Measurements from ENCODE around the gene TASOR. TPM values are rescaled to one million over a fixed set of nuclear protein-coding genes. Genes with fewer than 3 reads are reported as not detected.
A peak's percentile ranks its signal among the peaks of the same experiment; 100 is the strongest.
"Not testable (repeated sequence)": the region's sequence is repeated elsewhere in the genome, so short reads cannot be mapped to it uniquely, and the experiment has no call there.

Gene TASOR
- total and polyA plus RNA-seq, 8 donors = 12.7 to 32.1 (median 17.6) TPM

DNA sequence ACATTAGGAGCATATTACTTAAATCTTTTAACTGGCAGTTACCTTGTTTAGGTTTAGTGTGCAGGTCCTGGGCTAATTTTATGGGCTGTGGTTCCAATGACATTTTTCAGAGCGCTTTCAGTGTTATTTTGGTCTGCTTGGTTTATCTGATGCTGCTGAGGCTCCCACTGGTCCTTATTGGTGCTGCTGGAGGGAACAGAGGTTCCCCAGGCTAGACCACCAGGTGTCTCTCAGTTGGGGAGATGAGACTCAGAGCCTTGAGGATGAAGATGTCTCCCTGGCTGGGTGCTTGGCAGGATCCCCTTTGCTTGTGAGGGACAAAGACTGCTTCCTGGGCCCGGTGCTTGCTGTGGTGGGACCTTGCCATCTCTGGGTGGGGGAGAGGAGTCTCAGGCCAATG, 28.3 kb upstream of the TASOR start:
- FAIRE-seq (no peak), ATAC-seq (no peak), DNase-seq (no peak)
- H3K27me3 ChIP-seq = no peaks in the 10 kb centered on the region
- no peaks in the 10 kb centered on the region for H3K36me3 ChIP-seq
- H3K4me3 ChIP-seq = no peak overlapping the region
- H3K9me3 ChIP-seq = no peaks in the 10 kb centered on the region
- WGBS, 2 donors = 88 to 91% methylated on average over 2 of the region's 2 CpGs
- H3K27ac ChIP-seq = no peak overlapping the region
- intact Hi-C loops (cut with DNase I) = no loop called here
- TF ChIP-seq CTCF (IDR thresholded peaks at IDR 0.05) = no peak
- no peaks in the 10 kb centered on the region for H3K4me1 ChIP-seq

DNA sequence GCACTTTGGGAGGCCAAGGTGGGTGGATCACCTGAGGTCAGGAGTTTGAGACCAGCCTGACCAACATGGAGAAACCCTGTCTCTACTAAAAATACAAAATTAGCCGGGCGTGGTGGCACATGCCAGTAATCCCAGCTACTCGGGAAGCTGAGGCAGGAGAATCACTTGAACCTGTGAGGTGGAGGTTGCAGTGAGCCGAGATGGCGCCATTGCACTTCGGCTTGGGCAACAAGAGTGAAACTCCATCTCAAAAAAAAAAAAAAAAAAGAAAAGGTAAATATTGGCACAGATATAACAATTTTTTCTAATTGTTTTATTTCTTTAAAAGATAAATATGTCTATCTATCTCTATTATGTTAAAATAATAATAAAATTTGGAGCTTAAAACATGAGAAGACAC, 24.3 kb upstream of the TASOR start:
- H3K4me3 ChIP-seq, H3K27ac ChIP-seq, H3K36me3 ChIP-seq, H3K9me3 ChIP-seq, H3K4me1 ChIP-seq, H3K27me3 ChIP-seq, FAIRE-seq: not testable (repeated sequence)
- intact Hi-C loops (cut with DNase I) = loop anchor here in 2 of 3 donors (10.0 kb wide), 2 partner anchors 97 to 287 kb away; partner anchors contain the start of gene ARHGEF3 (in 1 of the 2)
- 51 to 74% methylated on average over 6 of the region's 6 CpGs for WGBS, 2 donors
- DNase-seq (peak; percentile 22 to 65 (median 48)), ATAC-seq (peak in 2 of 4 donors; percentile 47 to 67)

- Histone ChIP-seq H3K4me3 (no peak overlapping the region), H3K4me1 (peaks cover 0 to 6% (median 0%) of the 10 kb centered on the region in 3 donors), H3K27ac (no peak overlapping the region), H3K9me3 (no peaks in the 10 kb centered on the region), H3K36me3 (no peaks in the 10 kb centered on the region), H3K27me3 (no peaks in the 10 kb centered on the region)
- FAIRE-seq (no peak), DNase-seq (no peak), ATAC-seq (no peak)
- TF ChIP-seq CTCF (IDR thresholded peaks at IDR 0.05) = no peak
- intact Hi-C loops (cut with DNase I) = loop anchor here in 2 of 3 donors (10.0 kb wide), 2 partner anchors 98 to 288 kb away; partner anchors contain the start of gene ARHGEF3 (in 1 of the 2)
These were observed 23.6 kb upstream of the TASOR start for GRCh38 chr3:56706629-56707028.

DNA sequence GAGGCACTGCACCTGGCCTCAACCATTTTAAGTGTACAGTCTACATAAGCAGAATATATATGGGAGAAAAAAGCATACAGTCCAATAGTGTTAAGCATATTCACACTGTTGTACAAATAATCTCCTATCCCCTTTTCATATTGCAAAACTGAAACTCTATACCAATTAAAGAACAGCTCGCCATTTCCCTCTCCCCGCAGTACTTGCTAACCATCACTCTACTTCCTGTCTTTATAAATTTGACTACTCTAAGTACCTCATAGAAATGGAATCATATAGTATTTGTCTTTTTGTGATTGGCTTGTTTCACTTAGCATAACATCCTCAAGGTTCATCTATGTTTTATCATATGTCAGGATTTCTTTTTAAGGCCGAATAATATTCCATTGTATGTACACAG, 21.6 kb upstream of the TASOR start:
- H3K27me3 ChIP-seq = no peaks in the 10 kb centered on the region
- no peak overlapping the region for H3K4me3 ChIP-seq
- WGBS, 2 donors = 89 to 91% methylated on average over 3 of the region's 3 CpGs
- H3K27ac ChIP-seq = no peak overlapping the region
- TF ChIP-seq CTCF (IDR thresholded peaks at IDR 0.05) = no peak
- H3K9me3 ChIP-seq = no peaks in the 10 kb centered on the region
- intact Hi-C loops (cut with DNase I) = loop anchor here (5.0 to 10.0 kb wide), 4 partner anchors 100 to 290 kb away; partner anchors contain the start of gene ARHGEF3 (in 1 of the 3)
- FAIRE-seq (no peak), DNase-seq (no peak), ATAC-seq (no peak)
- peaks cover 0 to 6% (median 0%) of the 10 kb centered on the region in 3 donors for H3K4me1 ChIP-seq
- H3K36me3 ChIP-seq = no peaks in the 10 kb centered on the region

GRCh38 chr3:56702490-56703315, 19.6 kb upstream of the TASOR start:
- H3K27me3 ChIP-seq = no peaks in the 10 kb centered on the region
- peaks cover 0 to 6% (median 0%) of the 10 kb centered on the region in 3 donors for H3K4me1 ChIP-seq
- no peak overlapping the region for H3K27ac ChIP-seq
- FAIRE-seq (peak; percentile 88), DNase-seq (peak in 3 of 6 donors; percentile 35 to 61 (median 44)), ATAC-seq (peak; percentile 66 to 96 (median 92))
- H3K4me3 ChIP-seq = no peak overlapping the region
- TF ChIP-seq CTCF (IDR thresholded peaks at IDR 0.05) = peak; percentile 64 to 80 (median 72)
- intact Hi-C loops (cut with DNase I) = loop anchor here (5.0 to 10.0 kb wide), 4 partner anchors 102 to 292 kb away; partner anchors contain the start of gene ARHGEF3 (in 1 of the 3)
- WGBS, 2 donors = 7 to 17% methylated on average over 5 of the region's 5 CpGs
- no peaks in the 10 kb centered on the region for H3K9me3 ChIP-seq
- H3K36me3 ChIP-seq = no peaks in the 10 kb centered on the region
